ENCODE measurements around the gene KRT38. TPM values are rescaled to one million over a fixed set of nuclear protein-coding genes. Genes with fewer than 3 reads are reported as not detected.
A peak's percentile ranks its signal among the peaks of the same experiment; 100 is the strongest.

The KRT38 gene
- total and polyA plus RNA-seq, 4 donors, result not detected

DNA sequence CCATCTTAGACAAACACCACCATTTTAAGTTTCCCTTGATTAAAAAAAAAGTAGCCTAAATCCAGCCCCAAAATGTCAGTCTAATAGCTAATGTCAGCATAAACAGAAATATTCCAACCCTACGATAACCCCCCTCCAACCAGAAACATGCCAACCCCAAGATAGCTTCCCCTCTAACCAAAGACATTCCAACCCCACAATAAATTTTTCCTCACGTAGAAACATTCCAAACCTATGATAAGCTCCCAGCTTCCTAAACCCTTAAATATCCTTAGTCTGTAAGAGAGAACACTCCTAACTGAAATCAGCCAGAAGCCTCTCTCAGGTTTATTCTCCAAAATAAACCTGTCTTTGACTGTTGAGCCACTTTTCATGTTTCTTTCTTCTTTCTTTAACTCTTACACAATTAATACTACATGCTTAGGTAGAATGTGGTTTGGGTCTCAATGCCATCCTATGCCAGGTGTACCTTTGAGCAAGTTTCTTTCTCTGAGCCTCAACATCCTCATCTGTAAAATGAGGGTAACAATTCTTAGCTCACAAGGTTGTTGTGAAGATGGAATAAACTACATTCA is 10.5 kb upstream of the KRT38 start:
- intact Hi-C loops (cut with DNase I), result no loop called here
- ATAC-seq (ENCODE audit: low FRiP score), result no peak

DNA sequence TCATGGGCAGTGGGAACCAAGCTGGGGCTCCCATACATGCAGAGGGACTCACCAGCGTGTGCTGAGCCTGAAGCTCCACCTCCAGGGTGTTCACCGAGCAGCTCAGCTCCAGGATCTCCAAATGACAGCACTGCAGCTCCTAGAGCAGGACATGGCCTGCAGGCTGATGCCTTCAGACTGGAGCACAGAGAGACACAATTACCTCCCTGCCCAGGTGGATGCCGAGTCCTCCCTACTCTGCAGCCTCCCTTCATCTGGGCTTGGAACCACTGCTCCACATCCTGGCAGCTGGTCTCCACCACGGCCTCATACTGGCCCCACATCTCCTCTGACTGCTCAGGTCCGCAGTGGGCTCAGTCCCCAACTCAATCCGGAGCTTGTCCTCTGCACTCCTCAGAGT is 8.2 kb upstream of the KRT38 start:
- DNase-seq (no peak), ATAC-seq (ENCODE audit: low FRiP score) (no peak)
- Histone ChIP-seq H3K4me3 (ENCODE audit: low read length in 2 of 2) (no peak overlapping the region), H3K27ac (ENCODE audit: low read depth in 1 of 2, low read length in 2 of 2) (no peak overlapping the region), H3K36me3 (ENCODE audit: control insufficient read depth in 1 of 2, insufficient read depth in 2 of 2, low read length in 1 of 2) (no peaks in the 10 kb centered on the region), H3K4me1 (ENCODE audit: control insufficient read depth in 1 of 2, insufficient read depth in 2 of 2, low read length in 2 of 2) (no peaks in the 10 kb centered on the region), H3K27me3 (ENCODE audit: control insufficient read depth in 1 of 2, insufficient read depth in 2 of 2, low read length in 1 of 2) (peaks cover 0 to 3% of the 10 kb centered on the region in 2 donors), H3K9me3 (ENCODE audit: control insufficient read depth, low read length) (peaks cover 5% of the 10 kb centered on the region)
- WGBS, 2 donors, result 70 to 80% methylated on average over 6 of the region's 6 CpGs
- intact Hi-C loops (cut with DNase I), result no loop called here

More for the DNA sequence above, 10.5 kb upstream of the KRT38 start:
- DNase-seq, result no peak
- H3K36me3 ChIP-seq (ENCODE audit: control insufficient read depth in 1 of 2, insufficient read depth in 2 of 2, low read length in 1 of 2), result no peaks in the 10 kb centered on the region
- H3K27ac ChIP-seq (ENCODE audit: low read depth in 1 of 2, low read length in 2 of 2), result no peak overlapping the region
- H3K4me3 ChIP-seq (ENCODE audit: low read length in 2 of 2), result no peak overlapping the region
- peaks cover 3% of the 10 kb centered on the region for H3K9me3 ChIP-seq (ENCODE audit: control insufficient read depth, low read length)
- no peaks in the 10 kb centered on the region for H3K4me1 ChIP-seq (ENCODE audit: control insufficient read depth in 1 of 2, insufficient read depth in 2 of 2, low read length in 2 of 2)
- peaks cover 0 to 4% of the 10 kb centered on the region in 2 donors for H3K27me3 ChIP-seq (ENCODE audit: control insufficient read depth in 1 of 2, insufficient read depth in 2 of 2, low read length in 1 of 2)
- WGBS, 2 donors, result 7 to 26% methylated on average over 2 of the region's 2 CpGs

DNA sequence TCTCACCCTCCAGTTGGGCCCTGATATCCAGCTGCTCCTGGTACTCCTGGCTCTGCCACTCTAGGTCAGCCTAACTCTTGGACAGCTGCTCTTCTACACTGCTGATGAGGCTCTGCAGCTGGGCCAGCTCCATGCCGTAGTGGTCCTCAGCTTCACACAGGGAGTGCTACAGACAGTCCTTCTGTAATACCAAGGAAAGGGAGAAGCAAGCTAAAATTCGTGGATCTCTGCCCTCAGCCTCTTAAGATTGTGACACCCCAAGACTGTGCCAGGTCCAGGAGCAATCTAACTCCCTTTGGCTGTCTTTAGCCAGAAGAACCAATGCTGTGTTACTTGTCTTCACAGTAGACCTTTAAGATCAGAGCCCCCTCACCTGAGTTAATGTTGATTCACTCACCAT is 7.7 kb upstream of the KRT38 start:
- no peaks in the 10 kb centered on the region for H3K36me3 ChIP-seq (ENCODE audit: control insufficient read depth in 1 of 2, insufficient read depth in 2 of 2, low read length in 1 of 2)
- no peak overlapping the region for H3K27ac ChIP-seq (ENCODE audit: low read depth in 1 of 2, low read length in 2 of 2)
- H3K9me3 ChIP-seq (ENCODE audit: control insufficient read depth, low read length), result peaks cover 6% of the 10 kb centered on the region
- no peak overlapping the region for H3K4me3 ChIP-seq (ENCODE audit: low read length in 2 of 2)
- DNase-seq (no peak), ATAC-seq (ENCODE audit: low FRiP score) (peak; percentile 36)
- WGBS, 2 donors, result 33 to 53% methylated on average over 2 of the region's 2 CpGs
- intact Hi-C loops (cut with DNase I), result no loop called here
- H3K27me3 ChIP-seq (ENCODE audit: control insufficient read depth in 1 of 2, insufficient read depth in 2 of 2, low read length in 1 of 2), result peaks cover 0 to 3% of the 10 kb centered on the region in 2 donors
- H3K4me1 ChIP-seq (ENCODE audit: control insufficient read depth in 1 of 2, insufficient read depth in 2 of 2, low read length in 2 of 2), result no peaks in the 10 kb centered on the region

DNA sequence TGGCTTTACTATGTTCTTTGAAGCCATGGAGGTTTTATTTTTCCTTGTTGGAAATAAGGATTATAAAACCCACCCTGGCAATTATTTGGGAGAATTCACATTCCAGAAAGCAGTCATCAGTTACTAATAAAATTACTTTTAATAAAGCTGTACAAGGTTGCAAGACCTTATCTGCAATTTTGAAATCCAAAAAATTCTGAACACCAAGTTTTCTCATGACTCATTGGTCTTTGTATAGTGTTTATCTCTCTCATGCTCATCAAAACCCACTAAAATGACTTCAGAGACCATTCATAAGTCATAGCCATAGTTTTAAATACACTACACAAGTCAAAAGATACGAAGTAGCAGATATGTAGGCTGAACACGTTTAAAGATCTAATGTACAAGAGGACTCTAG is 6.0 kb upstream of the KRT38 start:
- DNase-seq (no peak), ATAC-seq (ENCODE audit: low FRiP score) (no peak)
- no peak overlapping the region for H3K27ac ChIP-seq (ENCODE audit: low read depth in 1 of 2, low read length in 2 of 2)
- H3K4me1 ChIP-seq (ENCODE audit: control insufficient read depth in 1 of 2, insufficient read depth in 2 of 2, low read length in 2 of 2), result no peaks in the 10 kb centered on the region
- intact Hi-C loops (cut with DNase I), result no loop called here
- H3K36me3 ChIP-seq (ENCODE audit: control insufficient read depth in 1 of 2, insufficient read depth in 2 of 2, low read length in 1 of 2), result no peaks in the 10 kb centered on the region
- peaks cover 6% of the 10 kb centered on the region for H3K9me3 ChIP-seq (ENCODE audit: control insufficient read depth, low read length)
- 24 to 41% methylated on average over 2 of the region's 2 CpGs for WGBS, 2 donors
- H3K4me3 ChIP-seq (ENCODE audit: low read length in 2 of 2), result no peak overlapping the region
- peaks cover 0 to 3% of the 10 kb centered on the region in 2 donors for H3K27me3 ChIP-seq (ENCODE audit: control insufficient read depth in 1 of 2, insufficient read depth in 2 of 2, low read length in 1 of 2)

DNA sequence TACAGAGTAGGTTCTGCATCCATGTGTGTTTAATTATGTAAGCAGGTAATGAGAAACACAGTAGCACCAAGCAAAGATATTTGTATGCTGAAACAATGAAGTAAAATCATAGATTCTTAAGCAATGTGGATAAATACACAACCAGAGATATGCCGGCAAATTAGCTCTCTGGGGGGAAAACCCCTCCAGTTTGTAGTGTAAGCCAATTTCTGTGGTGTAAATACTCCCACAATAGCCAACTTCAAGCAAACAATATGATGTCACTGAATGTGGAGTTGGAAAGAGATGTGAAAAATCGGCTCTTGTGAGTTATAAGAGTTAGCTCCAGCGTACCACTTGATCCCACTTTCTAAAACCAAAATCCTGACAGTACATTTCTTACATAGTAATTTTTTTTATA is 3.9 kb upstream of the KRT38 start:
- ATAC-seq (ENCODE audit: low FRiP score) (no peak), DNase-seq (no peak)
- Histone ChIP-seq H3K27ac (ENCODE audit: low read depth in 1 of 2, low read length in 2 of 2) (no peak overlapping the region), H3K4me1 (ENCODE audit: control insufficient read depth in 1 of 2, insufficient read depth in 2 of 2, low read length in 2 of 2) (no peaks in the 10 kb centered on the region), H3K36me3 (ENCODE audit: control insufficient read depth in 1 of 2, insufficient read depth in 2 of 2, low read length in 1 of 2) (no peaks in the 10 kb centered on the region), H3K27me3 (ENCODE audit: control insufficient read depth in 1 of 2, insufficient read depth in 2 of 2, low read length in 1 of 2) (peaks cover 0 to 3% of the 10 kb centered on the region in 2 donors), H3K4me3 (ENCODE audit: low read length in 2 of 2) (no peak overlapping the region), H3K9me3 (ENCODE audit: control insufficient read depth, low read length) (peaks cover 4% of the 10 kb centered on the region)
- intact Hi-C loops (cut with DNase I), result no loop called here
- WGBS, 2 donors, result 59 to 68% methylated on average over 3 of the region's 3 CpGs

DNA sequence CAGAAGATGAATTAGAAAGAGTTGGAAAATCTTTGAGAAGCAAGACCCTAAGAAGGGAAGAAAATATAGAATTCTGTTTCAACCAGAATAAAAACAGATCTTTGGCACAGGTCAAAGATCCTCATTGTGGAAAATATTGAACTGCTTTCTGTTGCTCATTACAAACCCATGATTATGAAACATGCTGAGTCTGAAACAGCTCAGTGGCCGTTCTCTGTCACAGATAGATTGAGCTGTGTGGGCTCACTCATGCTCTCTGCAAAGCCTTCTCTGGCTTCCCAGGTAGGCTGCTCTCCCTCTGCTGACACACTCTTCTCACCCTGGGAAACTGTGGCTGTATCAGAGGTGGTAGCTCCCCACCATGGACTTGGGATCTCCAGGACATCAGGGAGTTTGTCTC is 3.4 kb upstream of the KRT38 start:
- 75 to 82% methylated on average over 1 of the region's 1 CpG for WGBS, 2 donors
- intact Hi-C loops (cut with DNase I), result no loop called here

DNA sequence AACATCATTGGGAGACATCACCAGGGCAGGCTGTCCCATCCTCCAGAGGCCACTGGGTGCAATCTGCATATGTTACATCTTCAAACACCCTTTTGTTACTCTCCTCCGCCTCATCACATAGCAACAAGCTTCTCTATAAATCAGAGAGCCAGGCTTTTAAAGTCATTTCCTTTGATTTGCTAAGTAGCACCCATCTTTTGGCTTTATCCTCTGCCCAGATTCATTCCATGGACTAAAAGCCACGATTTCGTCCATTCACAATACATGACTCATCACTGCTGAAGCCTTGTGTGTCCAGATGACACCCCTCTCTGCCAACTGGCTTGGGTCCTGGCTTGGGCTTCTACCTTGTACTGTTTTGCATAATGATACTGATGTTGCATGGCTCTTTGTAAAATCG is 2.0 kb upstream of the KRT38 start:
- Histone ChIP-seq H3K4me3 (ENCODE audit: low read length in 2 of 2) (no peak overlapping the region), H3K9me3 (ENCODE audit: control insufficient read depth, low read length) (peaks cover 3% of the 10 kb centered on the region), H3K4me1 (ENCODE audit: control insufficient read depth in 1 of 2, insufficient read depth in 2 of 2, low read length in 2 of 2) (no peaks in the 10 kb centered on the region), H3K27me3 (ENCODE audit: control insufficient read depth in 1 of 2, insufficient read depth in 2 of 2, low read length in 1 of 2) (no peaks in the 10 kb centered on the region), H3K36me3 (ENCODE audit: control insufficient read depth in 1 of 2, insufficient read depth in 2 of 2, low read length in 1 of 2) (no peaks in the 10 kb centered on the region), H3K27ac (ENCODE audit: low read depth in 1 of 2, low read length in 2 of 2) (no peak overlapping the region)
- DNase-seq, result no peak
- no peak for ATAC-seq (ENCODE audit: low FRiP score)
- intact Hi-C loops (cut with DNase I), result no loop called here
- WGBS, 2 donors, result 73 to 77% methylated on average over 4 of the region's 4 CpGs

More for the DNA sequence above, 3.4 kb upstream of the KRT38 start:
- Histone ChIP-seq H3K36me3 (ENCODE audit: control insufficient read depth in 1 of 2, insufficient read depth in 2 of 2, low read length in 1 of 2) (no peaks in the 10 kb centered on the region), H3K9me3 (ENCODE audit: control insufficient read depth, low read length) (peaks cover 4% of the 10 kb centered on the region), H3K27me3 (ENCODE audit: control insufficient read depth in 1 of 2, insufficient read depth in 2 of 2, low read length in 1 of 2) (peaks cover 0 to 3% of the 10 kb centered on the region in 2 donors), H3K4me3 (ENCODE audit: low read length in 2 of 2) (no peak overlapping the region), H3K4me1 (ENCODE audit: control insufficient read depth in 1 of 2, insufficient read depth in 2 of 2, low read length in 2 of 2) (no peaks in the 10 kb centered on the region), H3K27ac (ENCODE audit: low read depth in 1 of 2, low read length in 2 of 2) (no peak overlapping the region)
- no peak for ATAC-seq (ENCODE audit: low FRiP score)
- no peak for DNase-seq

DNA sequence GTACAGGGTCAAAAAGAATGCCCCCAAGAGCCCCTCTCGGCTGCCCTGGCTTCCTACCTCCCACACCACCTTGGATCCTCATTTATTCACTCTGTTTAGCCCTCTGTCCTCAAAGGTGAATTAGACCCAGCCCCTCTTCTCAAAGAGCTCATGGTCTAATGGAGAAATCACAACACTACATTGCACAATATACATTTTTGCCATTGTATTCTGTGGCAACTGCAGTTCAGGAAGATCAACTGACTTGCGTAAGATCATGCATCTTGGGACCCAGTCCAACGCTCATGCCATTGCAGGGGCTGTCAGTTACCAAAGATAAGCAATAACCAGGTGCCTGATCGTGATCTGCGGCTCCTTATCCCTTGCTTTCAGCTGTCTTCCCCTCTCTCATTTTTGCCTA is 1.4 kb downstream of the KRT38 start:
- intact Hi-C loops (cut with DNase I), result no loop called here
- DNase-seq (no peak), ATAC-seq (ENCODE audit: low FRiP score) (no peak)
- H3K27ac ChIP-seq (ENCODE audit: low read depth in 1 of 2, low read length in 2 of 2), result no peak overlapping the region
- 59 to 64% methylated on average over 5 of the region's 5 CpGs for WGBS, 2 donors
- H3K4me1 ChIP-seq (ENCODE audit: control insufficient read depth in 1 of 2, insufficient read depth in 2 of 2, low read length in 2 of 2), result no peaks in the 10 kb centered on the region
- H3K9me3 ChIP-seq (ENCODE audit: control insufficient read depth, low read length), result peaks cover 1% of the 10 kb centered on the region
- no peaks in the 10 kb centered on the region for H3K36me3 ChIP-seq (ENCODE audit: control insufficient read depth in 1 of 2, insufficient read depth in 2 of 2, low read length in 1 of 2)
- H3K4me3 ChIP-seq (ENCODE audit: low read length in 2 of 2), result no peak overlapping the region
- H3K27me3 ChIP-seq (ENCODE audit: control insufficient read depth in 1 of 2, insufficient read depth in 2 of 2, low read length in 1 of 2), result no peaks in the 10 kb centered on the region

DNA sequence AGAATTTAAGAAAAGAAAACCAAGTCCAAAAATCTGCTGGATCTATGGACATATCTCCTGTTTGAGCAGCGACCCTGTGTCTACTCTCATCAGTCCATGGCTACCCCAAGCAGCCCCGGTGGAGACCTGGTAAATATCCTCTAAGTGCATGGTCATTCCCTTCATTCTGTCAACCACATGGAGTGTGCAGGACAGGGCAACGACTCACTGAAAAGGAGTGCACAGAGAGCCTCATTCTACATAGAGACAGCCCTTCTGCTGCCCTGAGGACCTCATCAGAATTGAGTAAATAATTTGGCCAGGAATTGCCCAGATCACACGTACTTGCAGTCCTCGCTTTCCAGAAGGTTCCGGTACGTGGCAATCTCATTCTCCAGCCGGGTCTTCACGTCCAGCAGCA is 3.0 kb downstream of the KRT38 start:
- ATAC-seq (ENCODE audit: low FRiP score), result no peak
- no peak for DNase-seq
- Histone ChIP-seq H3K27me3 (ENCODE audit: control insufficient read depth in 1 of 2, insufficient read depth in 2 of 2, low read length in 1 of 2) (no peaks in the 10 kb centered on the region), H3K36me3 (ENCODE audit: control insufficient read depth in 1 of 2, insufficient read depth in 2 of 2, low read length in 1 of 2) (no peaks in the 10 kb centered on the region), H3K9me3 (ENCODE audit: control insufficient read depth, low read length) (no peaks in the 10 kb centered on the region), H3K4me3 (ENCODE audit: low read length in 2 of 2) (no peak overlapping the region), H3K4me1 (ENCODE audit: control insufficient read depth in 1 of 2, insufficient read depth in 2 of 2, low read length in 2 of 2) (no peaks in the 10 kb centered on the region), H3K27ac (ENCODE audit: low read depth in 1 of 2, low read length in 2 of 2) (no peak overlapping the region)
- intact Hi-C loops (cut with DNase I), result no loop called here
- 81 to 83% methylated on average over 9 of the region's 9 CpGs for WGBS, 2 donors

All from aorta (tissue), 5 donors.